HepG2 (cell line): Measurements from ENCODE around the gene PCSK6. TPM values are rescaled to one million over a fixed set of nuclear protein-coding genes. Genes with fewer than 3 reads are reported as not detected.

Source experiments
- CREB1 ChIP-seq, 2 experiments: fragments of 450-650 bp in 1 of 2; IDR thresholded peaks; 2 replicates each; pipeline ENCODE4 v1.6.1; 2016 to 2017; ENCODE audit warnings: control low read depth in 1 of 2, mild to moderate bottlenecking in 1 of 2, missing compliant biosample characterization in 1 of 2, missing genetic modification characterization in 1 of 2
- ELF3 ChIP-seq: IDR thresholded peaks from 2 replicates; pipeline ENCODE4 v1.6.1; 2016; ENCODE audit warnings: missing genetic modification reagents, missing compliant biosample characterization
- HOXA3 ChIP-seq: sonication (generic); formaldehyde crosslinking; IDR thresholded peaks from 2 replicates; pipeline ENCODE4 v1.5.0; 2020; ENCODE audit warnings: missing genetic modification reagents
- HOXA5 ChIP-seq: sonication (generic); formaldehyde crosslinking; IDR thresholded peaks from 2 replicates; pipeline ENCODE4 v1.4.0; 2020; ENCODE audit warnings: missing genetic modification reagents
- ISL2 ChIP-seq: sonication (generic); formaldehyde crosslinking; IDR thresholded peaks from 2 replicates; pipeline ENCODE4 v1.5.0; 2020; ENCODE audit warnings: missing genetic modification reagents
- JUNB ChIP-seq: sonication (generic); formaldehyde crosslinking; IDR thresholded peaks from 2 replicates; pipeline ENCODE4 v1.8.0; 2022; ENCODE audit warnings: missing genetic modification reagents, mild to moderate bottlenecking, borderline replicate concordance
- RELA ChIP-seq: sonication (generic); formaldehyde crosslinking; IDR thresholded peaks from 2 replicates; pipeline ENCODE4 v1.4.0; 2020; ENCODE audit warnings: missing genetic modification reagents
- SP140L ChIP-seq: sonication (generic); formaldehyde crosslinking; IDR thresholded peaks from 2 replicates; pipeline ENCODE4 v1.4.0; 2020; ENCODE audit warnings: missing genetic modification reagents, borderline replicate concordance
- TFDP2 ChIP-seq: sonication (generic); formaldehyde crosslinking; IDR thresholded peaks from 2 replicates; pipeline ENCODE4 v1.4.0; 2020; ENCODE audit warnings: missing genetic modification reagents
- ZBED4 ChIP-seq: sonication (generic); formaldehyde crosslinking; IDR thresholded peaks from 2 replicates; pipeline ENCODE4 v1.4.0; 2020; ENCODE audit warnings: missing genetic modification reagents, borderline replicate concordance
- ZNF143 ChIP-seq: sonication (generic); formaldehyde crosslinking; IDR thresholded peaks from 2 replicates; pipeline ENCODE4 v1.4.0; 2020; ENCODE audit warnings: missing genetic modification reagents
- ZNF24 ChIP-seq: fragments of 450-650 bp; IDR thresholded peaks from 2 replicates; pipeline ENCODE4 v1.6.1; 2017; ENCODE audit warnings: antibody characterized with exemption, mild to moderate bottlenecking
- ZNF557 ChIP-seq: sonication (generic); formaldehyde crosslinking; IDR thresholded peaks from 2 replicates; pipeline ENCODE4 v1.4.0; 2020; ENCODE audit warnings: missing genetic modification reagents
- ZNF605 ChIP-seq: sonication (generic); formaldehyde crosslinking; IDR thresholded peaks from 2 replicates; pipeline ENCODE4 v1.8.0; 2022; ENCODE audit warnings: mild to moderate bottlenecking, missing genetic modification reagents
- ZNF678 ChIP-seq: sonication (generic); formaldehyde crosslinking; IDR thresholded peaks from 2 replicates; pipeline ENCODE4 v1.4.0; 2020; ENCODE audit warnings: mild to moderate bottlenecking, missing genetic modification reagents
- polyA plus RNA-seq, 8 experiments: library from polyadenylated mRNA; depleted of rRNA in 3 of 8; stranded (reverse) in 7 of 8; unstranded in 1 of 8; fragments of >200 nt; fragmentation: Illumina TruSeq in 4 of 8; extraction: Trizol in 4 of 8; gene quantifications; 2 replicates each; pipeline versions ENCODE4 v1.2.1 to v1.2.3, GENCODE V29; 2011 to 2016; ENCODE audit warnings: low read depth in 4 of 8, missing spikeins in 1 of 8, mixed read lengths in 1 of 8; ENCODE audit not compliant: insufficient read depth in 1 of 8
- total RNA-seq, 5 experiments: library from RNA; depleted of rRNA; stranded (reverse); fragments of >200 nt; fragmentation: Illumina TruSeq; extraction: Trizol; gene quantifications; 2 replicates each; pipeline ENCODE4 v1.2.3, GENCODE V29; 2016; ENCODE audit warnings: low read depth in 1 of 5
- TF ChIP-seq, protein P1 (sequence below), 2 experiments: fragments of 450-650 bp in 1 of 2; sonication (generic) in 1 of 2; formaldehyde crosslinking; IDR thresholded peaks; 2 replicates each; pipeline versions ENCODE4 v1.5.0 to v1.8.0; 2020 to 2022; ENCODE audit warnings: mild to moderate bottlenecking in 1 of 2, missing genetic modification reagents in 1 of 2
- TF ChIP-seq, protein P2 (sequence below): sonication (generic); formaldehyde crosslinking; conservative IDR thresholded peaks from 2 replicates; pipeline ENCODE4 v1.4.0; 2020; ENCODE audit warnings: mild to moderate bottlenecking, missing genetic modification reagents, moderate library complexity

PCSK6 gene
- total and polyA plus RNA-seq, 2 of the 13 experiments (the other 11 are each of a cell fraction or from before 2014, with no cell fraction given): 56.5 to 155 TPM

GRCh38 chr15:101439285-101439919 lies 50.1 kb downstream of the PCSK6 start (continued):
- peak; percentile 69 for TF ChIP-seq CREB1 (IDR thresholded peaks at IDR 0.05)
- TF ChIP-seq CREB1 (CRISPR knock-in tag; IDR thresholded peaks at IDR 0.05): peak; percentile 83
- peak; percentile 98 for TF ChIP-seq ISL2 (CRISPR knock-in tag)
- peak; percentile 80; the same call in 1 of the 2 replicates for TF ChIP-seq RELA (CRISPR knock-in tag)
- TF ChIP-seq, protein P1, sequence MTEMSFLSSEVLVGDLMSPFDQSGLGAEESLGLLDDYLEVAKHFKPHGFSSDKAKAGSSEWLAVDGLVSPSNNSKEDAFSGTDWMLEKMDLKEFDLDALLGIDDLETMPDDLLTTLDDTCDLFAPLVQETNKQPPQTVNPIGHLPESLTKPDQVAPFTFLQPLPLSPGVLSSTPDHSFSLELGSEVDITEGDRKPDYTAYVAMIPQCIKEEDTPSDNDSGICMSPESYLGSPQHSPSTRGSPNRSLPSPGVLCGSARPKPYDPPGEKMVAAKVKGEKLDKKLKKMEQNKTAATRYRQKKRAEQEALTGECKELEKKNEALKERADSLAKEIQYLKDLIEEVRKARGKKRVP (CRISPR knock-in tag; IDR thresholded peaks at IDR 0.05): peak in 1 of 2 experiments; percentile 98; a peak in 2 of 4 replicates
- peak; percentile 93 for TF ChIP-seq ELF3 (CRISPR knock-in tag)
- TF ChIP-seq SP140L: 0 out of 2 replicates have a peak, but pooled peaks have one; percentile 76
- peak; percentile 82 for TF ChIP-seq ZNF605 (CRISPR knock-in tag)
- no peak for TF ChIP-seq ZNF24
- peak; percentile 78 for TF ChIP-seq TFDP2 (CRISPR knock-in tag)
- peak; percentile 89; the same call in 1 of the 2 replicates for TF ChIP-seq ZBED4 (CRISPR knock-in tag)
- peak; percentile 56; the same call in 1 of the 2 replicates for TF ChIP-seq JUNB (CRISPR knock-in tag)
- peak; percentile 78; the same call in 1 of the 2 replicates for TF ChIP-seq ZNF557 (CRISPR knock-in tag)
- peak; percentile 87; the same call in 1 of the 2 replicates for TF ChIP-seq HOXA5 (CRISPR knock-in tag)
- TF ChIP-seq ZNF678 (CRISPR knock-in tag): no peak
- peak; percentile 86 for TF ChIP-seq HOXA3 (CRISPR knock-in tag)
- TF ChIP-seq, protein P2, sequence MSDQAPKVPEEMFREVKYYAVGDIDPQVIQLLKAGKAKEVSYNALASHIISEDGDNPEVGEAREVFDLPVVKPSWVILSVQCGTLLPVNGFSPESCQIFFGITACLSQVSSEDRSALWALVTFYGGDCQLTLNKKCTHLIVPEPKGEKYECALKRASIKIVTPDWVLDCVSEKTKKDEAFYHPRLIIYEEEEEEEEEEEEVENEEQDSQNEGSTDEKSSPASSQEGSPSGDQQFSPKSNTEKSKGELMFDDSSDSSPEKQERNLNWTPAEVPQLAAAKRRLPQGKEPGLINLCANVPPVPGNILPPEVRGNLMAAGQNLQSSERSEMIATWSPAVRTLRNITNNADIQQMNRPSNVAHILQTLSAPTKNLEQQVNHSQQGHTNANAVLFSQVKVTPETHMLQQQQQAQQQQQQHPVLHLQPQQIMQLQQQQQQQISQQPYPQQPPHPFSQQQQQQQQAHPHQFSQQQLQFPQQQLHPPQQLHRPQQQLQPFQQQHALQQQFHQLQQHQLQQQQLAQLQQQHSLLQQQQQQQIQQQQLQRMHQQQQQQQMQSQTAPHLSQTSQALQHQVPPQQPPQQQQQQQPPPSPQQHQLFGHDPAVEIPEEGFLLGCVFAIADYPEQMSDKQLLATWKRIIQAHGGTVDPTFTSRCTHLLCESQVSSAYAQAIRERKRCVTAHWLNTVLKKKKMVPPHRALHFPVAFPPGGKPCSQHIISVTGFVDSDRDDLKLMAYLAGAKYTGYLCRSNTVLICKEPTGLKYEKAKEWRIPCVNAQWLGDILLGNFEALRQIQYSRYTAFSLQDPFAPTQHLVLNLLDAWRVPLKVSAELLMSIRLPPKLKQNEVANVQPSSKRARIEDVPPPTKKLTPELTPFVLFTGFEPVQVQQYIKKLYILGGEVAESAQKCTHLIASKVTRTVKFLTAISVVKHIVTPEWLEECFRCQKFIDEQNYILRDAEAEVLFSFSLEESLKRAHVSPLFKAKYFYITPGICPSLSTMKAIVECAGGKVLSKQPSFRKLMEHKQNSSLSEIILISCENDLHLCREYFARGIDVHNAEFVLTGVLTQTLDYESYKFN (CRISPR knock-in tag): peak; percentile 98
- TF ChIP-seq ZNF143 (CRISPR knock-in tag): no peak
